CD4-positive, alpha-beta T cell (primary cell): Measurements from ENCODE around the gene SLC2A13. TPM values are rescaled to one million over a fixed set of nuclear protein-coding genes. Genes with fewer than 3 reads are reported as not detected.

ENCODE experiments used
- ATAC-seq: fragments of 200-7000 bp; cut with Tn5 transposase; one replicate; pipeline ENCODE4 v1.10.0; 2022; ENCODE audit warnings: mild to moderate bottlenecking; ENCODE audit not compliant: poor library complexity
- CTCF ChIA-PET: fragments of 350-600 bp; sonication (Branson Sonifier 250); formaldehyde crosslinking; loops from one replicate; lab custom pipeline; 2021; ENCODE audit warnings: antibody characterized with exemption, inconsistent platforms; lab: Charles Lee
- POLR2A ChIA-PET: fragments of 350-600 bp; sonication (Branson Sonifier 250); formaldehyde crosslinking; loops from one replicate; lab custom pipeline; 2021; ENCODE audit warnings: antibody characterized with exemption, inconsistent platforms; lab: Charles Lee
- DNase-seq, 14 experiments: peaks; one replicate each; pipeline ENCODE4 v3.0.0-alpha.2; 2013 to 2020; ENCODE audit warnings: mixed read lengths in 2 of 14
- H3K27ac ChIP-seq, 2 donors: one replicate each; pipeline versions ENCODE4 v1.5.1 to v1.7.0; 2013; ENCODE audit warnings: low read length in 2 of 2, low read depth in 1 of 2, mild to moderate bottlenecking in 1 of 2
- H3K27me3 ChIP-seq, 2 experiments: 1 replicate in 1 of 2; 2 replicates in 1 of 2; pipeline versions ENCODE4 v1.6.1 to v1.7.0; 2013; ENCODE audit warnings: low read length in 2 of 2, control low read depth in 1 of 2, mild to moderate bottlenecking in 1 of 2, moderate library complexity in 1 of 2; ENCODE audit not compliant: insufficient read depth in 2 of 2, control insufficient read depth in 1 of 2
- H3K36me3 ChIP-seq: one replicate; pipeline ENCODE4 v1.6.1; 2013; ENCODE audit warnings: low read length, control low read depth; ENCODE audit not compliant: insufficient read depth
- H3K4me1 ChIP-seq: one replicate; pipeline ENCODE4 v1.6.1; 2013; ENCODE audit warnings: low read length, control low read depth; ENCODE audit not compliant: insufficient read depth
- H3K4me3 ChIP-seq: one replicate; pipeline ENCODE4 v1.5.1; 2013; ENCODE audit warnings: mild to moderate bottlenecking, low read length, moderate library complexity
- H3K9me3 ChIP-seq, 2 experiments: 1 replicate in 1 of 2; 2 replicates in 1 of 2; pipeline versions ENCODE4 v1.6.1 to v1.7.0; 2013; ENCODE audit warnings: low read length in 2 of 2, mild to moderate bottlenecking in 2 of 2, control low read depth in 1 of 2, moderate library complexity in 1 of 2; ENCODE audit not compliant: control insufficient read depth in 1 of 2, insufficient read depth in 1 of 2
- H3K27ac Mint-ChIP-seq: one replicate; pipeline ENCODE4 v1.8.0; 2020; ENCODE audit warnings: mixed read lengths
- H3K27me3 Mint-ChIP-seq: one replicate; pipeline ENCODE4 v1.8.0; 2021; ENCODE audit warnings: mixed read lengths
- H3K36me3 Mint-ChIP-seq: one replicate; pipeline ENCODE4 v1.8.0; 2021; ENCODE audit warnings: low read depth, mixed read lengths
- H3K4me1 Mint-ChIP-seq: one replicate; pipeline ENCODE4 v1.8.0; 2021; ENCODE audit warnings: low read depth, mixed read lengths
- H3K4me3 Mint-ChIP-seq: one replicate; pipeline ENCODE4 v1.8.0; 2020; ENCODE audit warnings: mild to moderate bottlenecking, mixed read lengths
- H3K9me3 Mint-ChIP-seq: one replicate; pipeline ENCODE4 v1.8.0; 2020; ENCODE audit warnings: mixed read lengths
- CTCF ChIP-seq: fragments of 200-600 bp; IDR thresholded peaks from one replicate; pipeline ENCODE4 v1.8.0; 2022; ENCODE audit warnings: antibody characterized with exemption, mild to moderate bottlenecking
- intact Hi-C, 2 experiments: fragments of 100-400 bp; cut with DNase I in 1 of 2; cut with micrococcal nuclease in 1 of 2; formaldehyde crosslinking; loops; one replicate each; pipeline versions ENCODE4 v1.15.1 to v1.9.0; 2023 to 2025; cut with DNase I, micrococcal nuclease
- total RNA-seq, 174 experiments: library from RNA in 2 of 174; stranded (reverse) in 2 of 174; gene quantifications; one replicate each; pipeline ENCODE4 v1.2.3 and lab custom pipeline; 2021 to 2026

Gene SLC2A13
- total RNA-seq, 2 experiments from 2014 or later = 1.6 to 1.7 TPM

GRCh38 chr12:39935839-39936238 is 170.0 kb downstream of the SLC2A13 start:
- no peak for ATAC-seq
- ChIA-PET POLR2A (no interaction called here), CTCF (no interaction called here)
- Histone ChIP-seq H3K9me3 (no peaks in the 10 kb centered on the region), H3K36me3 (no peaks in the 10 kb centered on the region), H3K4me1 (no peaks in the 10 kb centered on the region), H3K27me3 (no peaks in the 10 kb centered on the region), H3K4me3 (no peak overlapping the region), H3K27ac (no peak overlapping the region)
- Mint-ChIP-seq H3K4me1 (no peaks in the 10 kb centered on the region), H3K9me3 (peaks cover 3% of the 10 kb centered on the region), H3K27me3 (no peaks in the 10 kb centered on the region), H3K36me3 (no peaks in the 10 kb centered on the region), H3K4me3 (no peak overlapping the region), H3K27ac (no peak overlapping the region)
- intact Hi-C loops = no loop called here
- no peak for TF ChIP-seq CTCF
- no peak for DNase-seq

- POLR2A ChIA-PET = no interaction called here
- CTCF ChIA-PET = no interaction called here
- H3K4me1 Mint-ChIP-seq = no peaks in the 10 kb centered on the region
These were observed 170.6 kb downstream of the SLC2A13 start for GRCh38 chr12:39935275-39935674.

GRCh38 chr12:39931857-39932256 is 174.0 kb downstream of the SLC2A13 start:
- intact Hi-C loops = no loop called here
- DNase-seq = no peak
- Histone ChIP-seq H3K4me3 (no peak overlapping the region), H3K9me3 (no peaks in the 10 kb centered on the region), H3K36me3 (no peaks in the 10 kb centered on the region), H3K27me3 (no peaks in the 10 kb centered on the region), H3K27ac (no peak overlapping the region), H3K4me1 (no peaks in the 10 kb centered on the region)
- no peak for TF ChIP-seq CTCF
- POLR2A ChIA-PET = no interaction called here
- CTCF ChIA-PET = no interaction called here
- ATAC-seq = no peak
- no peak overlapping the region for H3K4me3 Mint-ChIP-seq
- H3K4me1 Mint-ChIP-seq = no peaks in the 10 kb centered on the region
- H3K27ac Mint-ChIP-seq = no peak overlapping the region
- H3K27me3 Mint-ChIP-seq = no peaks in the 10 kb centered on the region
- no peaks in the 10 kb centered on the region for H3K9me3 Mint-ChIP-seq
- H3K36me3 Mint-ChIP-seq = no peaks in the 10 kb centered on the region

More at GRCh38 chr12:39935275-39935674, 170.6 kb downstream of the SLC2A13 start:
- H3K27me3 Mint-ChIP-seq = no peaks in the 10 kb centered on the region
- no peak for DNase-seq
- H3K4me3 ChIP-seq = no peak overlapping the region
- no peaks in the 10 kb centered on the region for H3K36me3 ChIP-seq
- no peaks in the 10 kb centered on the region for H3K4me1 ChIP-seq
- peaks cover 3% of the 10 kb centered on the region for H3K9me3 Mint-ChIP-seq
- no peaks in the 10 kb centered on the region for H3K36me3 Mint-ChIP-seq
- TF ChIP-seq CTCF = no peak
- no peaks in the 10 kb centered on the region for H3K9me3 ChIP-seq
- no peak overlapping the region for H3K27ac ChIP-seq
- intact Hi-C loops = no loop called here
- no peak for ATAC-seq
- H3K4me3 Mint-ChIP-seq = no peak overlapping the region
- H3K27me3 ChIP-seq = no peaks in the 10 kb centered on the region
- H3K27ac Mint-ChIP-seq = no peak overlapping the region
